Subcutaneous adipose tissue (tissue), 4 donors: ENCODE results near the gene GCK. TPM values are rescaled to one million over a fixed set of nuclear protein-coding genes. Genes with fewer than 3 reads are reported as not detected.

ENCODE experiments used
- CTCF ChIP-seq: fragments of 450-650 bp; IDR thresholded peaks from one replicate; pipeline ENCODE4 v1.5.1; 2016; ENCODE audit warnings: low read depth, mild to moderate bottlenecking, control low read depth, antibody characterized with exemption, moderate library complexity
- total RNA-seq, 4 donors: library from RNA; depleted of rRNA; stranded (reverse); fragments of >200 nt; gene quantifications; one replicate each; pipeline ENCODE4 v1.1.0, GENCODE V29; 2016

The GCK gene
- total RNA-seq, 4 donors from 2014 or later: 0.22 to 8.1 (median 0.85) TPM; not detected in 1

- no peak for TF ChIP-seq CTCF
Observed at GRCh38 chr7:44114586-44115310, 74.5 kb downstream of the GCK start.

GRCh38 chr7:44113764-44114354 lies 75.4 kb downstream of the GCK start:
- no peak for TF ChIP-seq CTCF

- TF ChIP-seq CTCF: no peak
Observed at GRCh38 chr7:44112997-44113763, 76.1 kb downstream of the GCK start.

- no peak for TF ChIP-seq CTCF
Observed at GRCh38 chr7:44112231-44112996, 76.8 kb downstream of the GCK start.

- no peak for TF ChIP-seq CTCF
Observed at GRCh38 chr7:44111761-44112160, 77.5 kb downstream of the GCK start.

GRCh38 chr7:44110719-44111635 lies 78.3 kb downstream of the GCK start:
- no peak for TF ChIP-seq CTCF
